ENCODE measurements around the gene RBM10. TPM values are rescaled to one million over a fixed set of nuclear protein-coding genes. Genes with fewer than 3 reads are reported as not detected.

RBM10 gene
- total and polyA plus RNA-seq, 9 of the 15 experiments (the other 6 are each of a cell fraction or from before 2014, with no cell fraction given) = 1.1 to 61.7 (median 31.5) TPM

DNA sequence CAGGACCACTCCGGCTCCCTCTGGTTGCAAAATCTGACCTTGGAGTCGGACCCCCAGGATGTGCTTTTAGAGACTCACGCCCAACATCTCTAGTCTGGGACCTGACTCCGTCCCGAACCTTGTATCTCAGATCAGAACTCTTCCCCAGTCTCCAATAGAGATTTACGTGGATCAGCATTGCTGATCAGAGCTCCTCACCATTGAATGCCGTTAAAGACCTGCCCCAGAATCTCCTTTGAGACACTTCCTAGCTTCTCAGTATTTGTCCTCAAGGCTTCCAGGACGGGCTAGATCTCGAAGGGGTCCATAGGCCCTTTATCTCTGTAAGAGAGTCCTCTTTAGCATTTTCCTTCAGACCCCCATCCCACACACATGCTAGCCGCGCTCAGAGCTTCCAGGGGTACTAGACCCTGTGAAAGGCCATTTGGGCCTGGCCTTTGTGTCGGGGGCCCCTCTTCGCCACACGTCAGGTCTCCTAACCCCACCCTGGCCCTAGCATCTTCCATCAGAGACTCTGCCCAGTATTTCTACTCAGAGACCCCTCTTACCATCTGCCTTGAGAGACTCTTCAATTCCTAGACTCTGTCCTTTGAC is 49.3 kb downstream of the RBM10 start:
- TF ChIP-seq ZBTB7A (IDR thresholded peaks at IDR 0.05; ENCODE audit: borderline replicate concordance, control insufficient read depth, low read depth, low read length) (peak; percentile 38; the same call in 1 of the 2 replicates), PHF21A (IDR thresholded peaks at IDR 0.05; ENCODE audit: borderline replicate concordance, low read depth) (no peak)
- Histone ChIP-seq H3K4me1 (replicated peaks in 1 of 2; ENCODE audit: control insufficient read depth in 2 of 2, insufficient read depth in 2 of 2, low read length in 2 of 2) (peaks cover 6 to 23% of the 10 kb centered on the region in 2 experiments; a peak in 4 of 5 replicates), H3K9ac (ENCODE audit: insufficient read depth in 1 of 2, low read depth in 2 of 2, low read length in 2 of 2) (peak overlapping the region; percentile 93 to 96), H3K4me3 (peak overlapping the region; percentile 94), H2AFZ (ENCODE audit: low read depth, low read length) (peak overlapping the region; percentile 95), H3K36me3 (ENCODE audit: control insufficient read depth, insufficient read depth, low read length) (peaks cover 41% of the 10 kb centered on the region; the same call in 2 of the 3 replicates), H3K79me2 (ENCODE audit: control insufficient read depth, insufficient read depth, low read length) (peaks cover 46% of the 10 kb centered on the region), H3K27me3 (ENCODE audit: control insufficient read depth in 2 of 2, insufficient read depth in 2 of 2, low read length in 2 of 2) (no peaks in the 10 kb centered on the region), H3K9me1 (ENCODE audit: control insufficient read depth, insufficient read depth, low read length) (peaks cover 3% of the 10 kb centered on the region), H3K4me2 (ENCODE audit: insufficient read depth, low read length) (peak overlapping the region; percentile 91), H3K9me3 (replicated peaks; ENCODE audit: control insufficient read depth, insufficient read depth, low read depth, low read length) (no peaks in the 10 kb centered on the region), H4K20me1 (replicated peaks; ENCODE audit: control insufficient read depth, insufficient read depth, low read length) (peaks cover 17% of the 10 kb centered on the region), H3K27ac (ENCODE audit: extremely low read depth, low read depth, low read length) (peak overlapping the region; percentile 94)
- BruUV-seq (replicated peaks) = TSS peak; percentile 73
- in situ Hi-C loops (cut with MboI) = loop anchor here (10.0 kb wide), 2 partner anchors 191 to 331 kb away; no protein-coding TSS in a partner anchor
- POLR2A ChIA-PET = interaction anchor here (0.8 to 1.6 kb wide), 2 partner anchors 24 to 123 kb away, joined by 3 to 4 read pairs; no protein-coding TSS in a partner anchor
- 18% methylated on average over 14 of the region's 14 CpGs for WGBS (ENCODE audit: insufficient coverage, low coverage, missing lambda C conversion rate)
- DNase-seq (ENCODE audit: extremely low read depth in 1 of 4, low spot score in 3 of 4) = peak in 1 of 4 experiments; percentile 12
- no peak for FAIRE-seq
- CTCF ChIA-PET (ENCODE audit: low intra/inter-chr PET ratio) = interaction anchor here (0.7 to 2.0 kb wide), 5 partner anchors 119 to 831 kb away, joined by 3 to 14 read pairs (median 5); no protein-coding TSS in a partner anchor
- ATAC-seq = peak; percentile 5
- intact Hi-C loops (cut with micrococcal nuclease) = loop anchor here (5.0 to 10.0 kb wide), 2 partner anchors 551 to 833 kb away; no protein-coding TSS in a partner anchor

DNA sequence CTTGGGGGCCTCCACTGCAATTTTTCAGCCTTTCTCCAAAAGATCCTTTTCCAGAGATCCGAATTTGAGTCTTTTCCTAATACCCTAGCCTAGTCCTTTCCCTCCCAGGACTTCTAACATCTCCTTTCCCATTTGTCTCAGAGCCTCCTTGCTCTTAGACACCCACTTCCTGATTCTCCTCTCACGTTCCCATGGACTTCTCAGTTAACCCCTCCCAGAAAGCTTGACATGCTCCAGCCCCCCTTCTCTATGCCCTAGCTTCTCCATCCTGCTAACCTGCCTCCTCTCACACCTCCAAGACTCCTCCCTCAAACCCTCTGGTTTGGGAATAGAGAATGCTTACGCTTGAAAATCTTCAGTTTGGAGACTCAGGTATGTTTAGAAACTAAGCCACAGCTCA is 51.1 kb downstream of the RBM10 start:
- intact Hi-C loops (cut with micrococcal nuclease) (loop anchor here (10.0 kb wide), 1 partner anchor 549 kb away; no protein-coding TSS in a partner anchor), in situ Hi-C loops (cut with MboI) (loop anchor here (10.0 kb wide), 2 partner anchors 189 to 329 kb away; no protein-coding TSS in a partner anchor)
- peaks cover 46% of the 10 kb centered on the region for H3K79me2 ChIP-seq (ENCODE audit: control insufficient read depth, insufficient read depth, low read length)
- 62% methylated on average over 3 of the region's 3 CpGs for WGBS (ENCODE audit: insufficient coverage, low coverage, missing lambda C conversion rate)
- H4K20me1 ChIP-seq (replicated peaks; ENCODE audit: control insufficient read depth, insufficient read depth, low read length) = peaks cover 17% of the 10 kb centered on the region
- BruUV-seq (replicated peaks) = no TSS peak
- H3K9me3 ChIP-seq (replicated peaks; ENCODE audit: control insufficient read depth, insufficient read depth, low read depth, low read length) = no peaks in the 10 kb centered on the region
- peaks cover 6 to 14% of the 10 kb centered on the region in 2 experiments; a peak in 4 of 5 replicates for H3K4me1 ChIP-seq (replicated peaks in 1 of 2; ENCODE audit: control insufficient read depth in 2 of 2, insufficient read depth in 2 of 2, low read length in 2 of 2)
- no peak overlapping the region for H3K4me3 ChIP-seq
- ATAC-seq = no peak
- DNase-seq (ENCODE audit: extremely low read depth in 1 of 4, low spot score in 3 of 4) = no peak
- H2AFZ ChIP-seq (ENCODE audit: low read depth, low read length) = no peak overlapping the region
- H3K27me3 ChIP-seq (ENCODE audit: control insufficient read depth in 2 of 2, insufficient read depth in 2 of 2, low read length in 2 of 2) = no peaks in the 10 kb centered on the region
- CTCF ChIA-PET (ENCODE audit: low intra/inter-chr PET ratio) = no interaction called here
- peaks cover 57% of the 10 kb centered on the region; the same call in 2 of the 3 replicates for H3K36me3 ChIP-seq (ENCODE audit: control insufficient read depth, insufficient read depth, low read length)
- no peak overlapping the region for H3K27ac ChIP-seq (ENCODE audit: extremely low read depth, low read depth, low read length)
- FAIRE-seq = no peak
- POLR2A ChIA-PET = interaction anchor here (0.8 to 1.0 kb wide), 2 partner anchors 8 to 17 kb away, joined by 3 to 4 read pairs; no protein-coding TSS in a partner anchor
- no peak overlapping the region for H3K4me2 ChIP-seq (ENCODE audit: insufficient read depth, low read length)
- peak overlapping the region in 1 of 2 experiments; percentile 48; a peak in 1 of 4 replicates for H3K9ac ChIP-seq (ENCODE audit: insufficient read depth in 1 of 2, low read depth in 2 of 2, low read length in 2 of 2)
- H3K9me1 ChIP-seq (ENCODE audit: control insufficient read depth, insufficient read depth, low read length) = peaks cover 3% of the 10 kb centered on the region
- no peak for TF ChIP-seq IFI16 (CRISPR knock-in tag; IDR thresholded peaks at IDR 0.05)
- TF ChIP-seq RAD51 (IDR thresholded peaks at IDR 0.05; ENCODE audit: borderline replicate concordance, low read depth) = no peak
- TF ChIP-seq POLR2A (conservative IDR thresholded peaks at IDR 0.05) = no peak
- TF ChIP-seq NELFE (IDR thresholded peaks at IDR 0.05; ENCODE audit: insufficient read depth, insufficient read length) = no peak
- no peak for TF ChIP-seq NBN (IDR thresholded peaks at IDR 0.05; ENCODE audit: low read depth)
- TF ChIP-seq BRCA1 (IDR thresholded peaks at IDR 0.05) = no peak
- TF ChIP-seq BRCA1 (CRISPR knock-in tag; IDR thresholded peaks at IDR 0.05) = no peak
- TF ChIP-seq ESRRB (CRISPR knock-in tag; IDR thresholded peaks at IDR 0.05; ENCODE audit: borderline replicate concordance) = no peak
- no peak for TF ChIP-seq U2AF1 (optimal IDR thresholded peaks at IDR 0.05; ENCODE audit: low read depth, low read length)
- no peak for TF ChIP-seq ZFX (CRISPR knock-in tag; IDR thresholded peaks at IDR 0.05)
- TF ChIP-seq PHTF2 (CRISPR knock-in tag; IDR thresholded peaks at IDR 0.05) = no peak
- TF ChIP-seq, protein P1, sequence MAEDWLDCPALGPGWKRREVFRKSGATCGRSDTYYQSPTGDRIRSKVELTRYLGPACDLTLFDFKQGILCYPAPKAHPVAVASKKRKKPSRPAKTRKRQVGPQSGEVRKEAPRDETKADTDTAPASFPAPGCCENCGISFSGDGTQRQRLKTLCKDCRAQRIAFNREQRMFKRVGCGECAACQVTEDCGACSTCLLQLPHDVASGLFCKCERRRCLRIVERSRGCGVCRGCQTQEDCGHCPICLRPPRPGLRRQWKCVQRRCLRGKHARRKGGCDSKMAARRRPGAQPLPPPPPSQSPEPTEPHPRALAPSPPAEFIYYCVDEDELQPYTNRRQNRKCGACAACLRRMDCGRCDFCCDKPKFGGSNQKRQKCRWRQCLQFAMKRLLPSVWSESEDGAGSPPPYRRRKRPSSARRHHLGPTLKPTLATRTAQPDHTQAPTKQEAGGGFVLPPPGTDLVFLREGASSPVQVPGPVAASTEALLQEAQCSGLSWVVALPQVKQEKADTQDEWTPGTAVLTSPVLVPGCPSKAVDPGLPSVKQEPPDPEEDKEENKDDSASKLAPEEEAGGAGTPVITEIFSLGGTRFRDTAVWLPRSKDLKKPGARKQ (CRISPR knock-in tag; IDR thresholded peaks at IDR 0.05) = no peak
- TF ChIP-seq HDAC3 (IDR thresholded peaks at IDR 0.05; ENCODE audit: borderline replicate concordance, partially characterized antibody) = no peak
